Mesothelial cell of epicardium (in vitro differentiated cells): ENCODE results near the gene HSP90AB1. TPM values are rescaled to one million over a fixed set of nuclear protein-coding genes. Genes with fewer than 3 reads are reported as not detected.

Experiments used
- DNase-seq, 2 experiments: peaks; one replicate each; pipeline ENCODE4 v3.0.0; 2021; ENCODE audit warnings: low spot score in 2 of 2; ENCODE audit not compliant: unreplicated experiment in 2 of 2
- H3K27ac Mint-ChIP-seq: 2 replicates; pipeline ENCODE4 v1.8.0; 2021; ENCODE audit warnings: mixed read lengths
- H3K27me3 Mint-ChIP-seq: 2 replicates; pipeline ENCODE4 v1.8.0; 2021; ENCODE audit warnings: low read depth, mixed read lengths
- H3K36me3 Mint-ChIP-seq: 2 replicates; pipeline ENCODE4 v1.8.0; 2021; ENCODE audit warnings: mixed read lengths
- H3K4me1 Mint-ChIP-seq: 2 replicates; pipeline ENCODE4 v1.8.0; 2021; ENCODE audit warnings: mixed read lengths
- H3K4me3 Mint-ChIP-seq: 2 replicates; pipeline ENCODE4 v1.8.0; 2021; ENCODE audit warnings: mild to moderate bottlenecking, moderate library complexity, mixed read lengths
- H3K9me3 Mint-ChIP-seq: 2 replicates; pipeline ENCODE4 v1.8.0; 2021; ENCODE audit warnings: mixed read lengths
- CTCF ChIP-seq: fragments of 200-600 bp; sonication (generic); IDR thresholded peaks from one replicate; pipeline ENCODE4 v1.5.0; 2021; ENCODE audit warnings: antibody characterized with exemption; ENCODE audit not compliant: unreplicated experiment
- total RNA-seq: library from RNA; stranded (reverse); gene quantifications from 3 replicates; pipeline ENCODE4 v1.2.1, GENCODE V29; 2021

The HSP90AB1 gene
- total RNA-seq, 1 donor from 2014 or later: 992 TPM

GRCh38 chr6:44202332-44202971 lies 44.4 kb upstream of the HSP90AB1 start:
- peaks cover 35% of the 10 kb centered on the region for H3K4me1 Mint-ChIP-seq

GRCh38 chr6:44202972-44203750 lies 43.7 kb upstream of the HSP90AB1 start:
- TF ChIP-seq CTCF: no peak
- peaks cover 35% of the 10 kb centered on the region for H3K4me1 Mint-ChIP-seq
- H3K27me3 Mint-ChIP-seq: no peaks in the 10 kb centered on the region
- H3K4me3 Mint-ChIP-seq: no peak overlapping the region
- no peak overlapping the region for H3K27ac Mint-ChIP-seq
- no peak for DNase-seq
- no peaks in the 10 kb centered on the region for H3K9me3 Mint-ChIP-seq
- H3K36me3 Mint-ChIP-seq: no peaks in the 10 kb centered on the region

More at GRCh38 chr6:44202332-44202971, 44.4 kb upstream of the HSP90AB1 start:
- no peaks in the 10 kb centered on the region for H3K27me3 Mint-ChIP-seq
- no peak overlapping the region for H3K27ac Mint-ChIP-seq
- no peak overlapping the region for H3K4me3 Mint-ChIP-seq
- no peaks in the 10 kb centered on the region for H3K36me3 Mint-ChIP-seq
- TF ChIP-seq CTCF: no peak
- H3K9me3 Mint-ChIP-seq: no peaks in the 10 kb centered on the region
- DNase-seq: no peak

GRCh38 chr6:44203955-44204354 lies 42.9 kb upstream of the HSP90AB1 start:
- TF ChIP-seq CTCF: no peak
- H3K4me3 Mint-ChIP-seq: no peak overlapping the region
- no peaks in the 10 kb centered on the region for H3K27me3 Mint-ChIP-seq
- H3K4me1 Mint-ChIP-seq: peaks cover 35% of the 10 kb centered on the region
- H3K36me3 Mint-ChIP-seq: no peaks in the 10 kb centered on the region
- DNase-seq: no peak
- H3K9me3 Mint-ChIP-seq: no peaks in the 10 kb centered on the region
- no peak overlapping the region for H3K27ac Mint-ChIP-seq

GRCh38 chr6:44207966-44208365 lies 38.9 kb upstream of the HSP90AB1 start:
- H3K27me3 Mint-ChIP-seq: no peaks in the 10 kb centered on the region
- H3K4me1 Mint-ChIP-seq: peaks cover 18% of the 10 kb centered on the region
- no peak overlapping the region for H3K4me3 Mint-ChIP-seq
- no peaks in the 10 kb centered on the region for H3K36me3 Mint-ChIP-seq
- no peaks in the 10 kb centered on the region for H3K9me3 Mint-ChIP-seq
- TF ChIP-seq CTCF: no peak
- no peak for DNase-seq
- H3K27ac Mint-ChIP-seq: peak overlapping the region; percentile 5

GRCh38 chr6:44211284-44211683 lies 35.6 kb upstream of the HSP90AB1 start:
- no peak for TF ChIP-seq CTCF
- Mint-ChIP-seq H3K36me3 (no peaks in the 10 kb centered on the region), H3K27me3 (peaks cover 4% of the 10 kb centered on the region), H3K9me3 (no peaks in the 10 kb centered on the region), H3K4me3 (no peak overlapping the region), H3K4me1 (peaks cover 7% of the 10 kb centered on the region), H3K27ac (no peak overlapping the region)
- DNase-seq: no peak
